OCI-LY3 (cell line): Measurements from ENCODE around the gene SHD.

ENCODE experiments used
- EZH2phosphoT487 ChIP-seq: fragments of 200-600 bp; shearing (Covaris generic); IDR thresholded peaks from 2 replicates; pipeline ENCODE4 v1.6.1; 2018; ENCODE audit warnings: antibody characterized with exemption, mixed run types, low read depth
- TF ChIP-seq, protein P1 (sequence below): fragments of 200-600, 300-600 bp; sonication (generic); IDR thresholded peaks from 2 replicates; pipeline ENCODE4 v1.5.1; 2014; ENCODE audit warnings: antibody characterized with exemption, low read length, low read depth

DNA sequence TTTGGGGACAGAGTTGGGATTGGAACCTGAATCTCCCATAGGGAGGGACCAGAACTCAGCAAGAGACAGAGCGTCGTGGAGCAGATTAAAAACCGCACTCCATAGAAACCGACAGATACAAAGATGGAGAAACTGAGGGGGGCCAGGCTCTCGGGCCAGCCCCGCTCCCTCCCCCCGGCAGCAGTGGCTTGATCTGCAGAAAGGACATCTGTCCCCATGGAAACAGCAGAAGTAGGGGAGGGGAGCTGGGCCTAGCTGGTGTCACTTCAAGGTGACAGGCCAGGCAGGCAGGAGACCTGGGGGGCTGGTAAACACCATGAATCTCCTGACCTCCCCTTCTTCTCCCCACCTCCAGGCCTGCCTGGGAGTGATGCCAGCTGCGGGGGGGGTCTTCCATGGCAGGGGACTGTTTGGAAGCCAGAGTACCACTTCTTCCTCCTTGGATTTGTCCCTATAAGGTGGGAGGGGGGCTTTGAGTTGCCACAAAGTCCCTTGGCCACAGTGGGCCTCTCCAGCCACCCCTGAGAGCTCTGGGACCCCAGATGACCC, 12.2 kb downstream of the SHD start:
- TF ChIP-seq, protein P1, sequence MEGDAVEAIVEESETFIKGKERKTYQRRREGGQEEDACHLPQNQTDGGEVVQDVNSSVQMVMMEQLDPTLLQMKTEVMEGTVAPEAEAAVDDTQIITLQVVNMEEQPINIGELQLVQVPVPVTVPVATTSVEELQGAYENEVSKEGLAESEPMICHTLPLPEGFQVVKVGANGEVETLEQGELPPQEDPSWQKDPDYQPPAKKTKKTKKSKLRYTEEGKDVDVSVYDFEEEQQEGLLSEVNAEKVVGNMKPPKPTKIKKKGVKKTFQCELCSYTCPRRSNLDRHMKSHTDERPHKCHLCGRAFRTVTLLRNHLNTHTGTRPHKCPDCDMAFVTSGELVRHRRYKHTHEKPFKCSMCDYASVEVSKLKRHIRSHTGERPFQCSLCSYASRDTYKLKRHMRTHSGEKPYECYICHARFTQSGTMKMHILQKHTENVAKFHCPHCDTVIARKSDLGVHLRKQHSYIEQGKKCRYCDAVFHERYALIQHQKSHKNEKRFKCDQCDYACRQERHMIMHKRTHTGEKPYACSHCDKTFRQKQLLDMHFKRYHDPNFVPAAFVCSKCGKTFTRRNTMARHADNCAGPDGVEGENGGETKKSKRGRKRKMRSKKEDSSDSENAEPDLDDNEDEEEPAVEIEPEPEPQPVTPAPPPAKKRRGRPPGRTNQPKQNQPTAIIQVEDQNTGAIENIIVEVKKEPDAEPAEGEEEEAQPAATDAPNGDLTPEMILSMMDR: no peak
- TF ChIP-seq EZH2phosphoT487: no peak
